ENCODE measurements around the gene ROR2.
"Not testable (repeated sequence)": the region's sequence is repeated elsewhere in the genome, so short reads cannot be mapped to it uniquely, and the experiment has no call there.

Gene ROR2

DNA sequence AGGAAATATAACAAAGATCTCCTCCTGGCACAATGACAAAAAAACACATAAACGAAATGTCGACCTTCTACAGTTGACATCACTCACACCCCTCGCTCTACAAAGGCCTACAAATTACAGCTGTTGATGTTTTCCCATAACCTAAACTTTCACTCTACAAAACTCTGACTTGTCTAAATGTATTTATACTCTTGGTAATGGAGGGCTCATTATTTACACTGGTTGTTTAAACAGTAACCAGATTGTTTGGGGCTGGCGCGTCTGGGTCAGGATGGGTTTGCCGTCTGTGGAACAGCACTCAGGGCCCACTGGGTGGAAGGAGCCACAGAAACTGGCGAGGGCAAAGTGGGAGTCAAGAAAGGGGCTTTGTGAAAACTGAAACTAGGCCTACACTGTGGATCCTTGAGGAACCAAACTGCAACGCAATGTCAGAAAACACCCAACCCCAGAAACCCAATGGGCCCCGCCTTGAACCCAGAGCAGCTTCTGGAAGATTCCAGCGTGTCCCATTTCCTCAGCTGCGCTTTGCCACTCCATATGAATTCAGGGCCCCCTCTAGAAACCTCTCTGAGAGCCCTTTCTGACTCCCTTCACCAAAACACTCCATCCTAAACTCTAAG, 136.7 kb downstream of the ROR2 start:
- DNase-seq = no peak
- in situ Hi-C loops (cut with MboI; ENCODE audit: low pct_unique_long_range_greater_than_20kb, low sequenced_read_pairs) = no loop called here

DNA sequence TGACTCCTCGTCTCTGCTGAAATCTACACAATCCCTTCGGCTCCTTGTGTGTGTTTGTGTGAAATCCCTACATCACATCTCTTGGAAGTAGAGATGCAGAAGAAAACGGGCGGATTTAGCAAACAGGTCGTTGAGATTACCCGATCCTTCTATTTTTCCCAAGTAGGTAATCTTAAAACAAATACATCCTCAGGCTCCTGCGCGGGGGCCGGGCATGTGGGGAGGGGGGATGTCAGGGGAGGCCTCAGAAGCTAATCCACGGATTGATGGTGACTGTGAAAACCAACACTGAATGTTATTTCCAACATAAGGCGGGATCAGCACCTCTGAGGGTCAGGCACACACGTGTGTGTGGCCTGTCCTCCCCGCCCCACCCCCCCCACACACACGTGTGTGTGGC, 137.8 kb downstream of the ROR2 start:
- in situ Hi-C loops (cut with MboI; ENCODE audit: low pct_unique_long_range_greater_than_20kb, low sequenced_read_pairs) = no loop called here
- DNase-seq = no peak

DNA sequence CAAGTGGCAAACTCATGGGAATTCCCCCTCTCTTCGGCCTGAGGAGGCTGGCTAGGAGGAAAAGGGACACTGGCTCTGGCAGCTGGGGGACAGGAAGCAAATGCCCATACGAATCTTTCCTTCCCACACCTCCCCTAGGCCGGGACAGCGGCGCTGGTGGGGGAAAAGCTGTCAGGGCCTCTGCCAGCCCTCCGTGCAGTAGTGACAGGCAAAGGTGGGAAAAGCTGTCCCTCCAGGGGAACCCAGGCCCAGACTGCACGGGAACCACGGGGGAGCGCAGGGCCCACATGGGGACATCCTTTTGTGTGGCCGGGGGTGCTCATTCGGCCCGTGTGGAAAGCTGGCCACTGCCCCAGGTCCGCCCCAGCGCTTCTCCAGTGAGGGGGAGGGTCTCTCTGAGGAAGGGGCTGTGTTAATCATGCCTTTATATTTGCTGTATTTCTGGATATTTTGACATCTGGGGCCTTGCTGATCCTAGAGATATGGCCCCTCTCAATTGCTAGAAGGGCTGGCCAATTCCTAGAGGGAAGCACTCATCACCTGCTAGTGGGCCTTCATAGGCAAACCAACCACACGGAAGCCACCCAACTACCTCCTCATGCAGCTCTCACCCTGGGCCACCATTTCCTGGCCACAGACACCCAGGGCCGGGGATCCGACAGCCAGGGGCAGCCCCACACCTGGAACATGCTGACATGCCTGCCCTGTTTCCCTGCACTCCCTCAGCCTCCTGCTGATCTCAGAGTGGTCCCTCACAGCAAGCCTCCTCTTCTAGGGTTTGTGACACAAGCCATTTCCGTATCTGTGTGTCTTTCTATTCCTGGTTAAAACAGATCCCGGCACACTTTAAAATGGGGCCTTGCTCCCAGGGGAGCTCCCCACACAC, 138.8 kb downstream of the ROR2 start:
- no peak for DNase-seq
- in situ Hi-C loops (cut with MboI; ENCODE audit: low pct_unique_long_range_greater_than_20kb, low sequenced_read_pairs) = no loop called here

DNA sequence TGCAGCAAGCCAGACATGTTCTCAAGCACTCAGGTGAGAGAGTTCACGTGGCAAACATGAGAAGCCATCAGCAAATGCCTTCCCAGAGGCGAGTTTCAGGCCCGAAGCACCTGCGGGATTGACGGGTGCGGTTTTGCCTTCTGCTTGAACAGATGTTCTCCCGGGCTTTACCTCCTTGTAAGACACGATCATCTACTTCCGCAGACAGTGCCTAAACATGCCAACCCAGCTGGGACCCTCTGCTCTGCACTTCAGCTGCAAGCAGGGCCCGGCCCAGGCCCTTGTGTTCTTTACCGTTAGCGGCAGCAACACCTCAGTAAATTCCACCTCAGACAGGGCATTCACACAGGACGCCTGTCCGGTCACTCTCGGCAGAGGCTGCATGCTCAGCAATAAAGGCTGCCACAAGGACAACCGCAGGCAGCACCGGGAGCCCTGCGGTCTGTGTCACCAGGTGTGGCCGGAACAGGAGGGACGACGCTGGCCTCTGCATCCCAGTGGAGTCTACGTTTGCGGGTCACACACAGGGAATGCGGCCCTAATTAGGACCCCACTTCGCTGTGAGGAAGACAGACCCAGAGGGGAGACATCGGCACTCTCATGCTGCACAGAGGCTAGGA, 139.6 kb downstream of the ROR2 start:
- no peak for DNase-seq
- in situ Hi-C loops (cut with MboI; ENCODE audit: low pct_unique_long_range_greater_than_20kb, low sequenced_read_pairs) = no loop called here

DNA sequence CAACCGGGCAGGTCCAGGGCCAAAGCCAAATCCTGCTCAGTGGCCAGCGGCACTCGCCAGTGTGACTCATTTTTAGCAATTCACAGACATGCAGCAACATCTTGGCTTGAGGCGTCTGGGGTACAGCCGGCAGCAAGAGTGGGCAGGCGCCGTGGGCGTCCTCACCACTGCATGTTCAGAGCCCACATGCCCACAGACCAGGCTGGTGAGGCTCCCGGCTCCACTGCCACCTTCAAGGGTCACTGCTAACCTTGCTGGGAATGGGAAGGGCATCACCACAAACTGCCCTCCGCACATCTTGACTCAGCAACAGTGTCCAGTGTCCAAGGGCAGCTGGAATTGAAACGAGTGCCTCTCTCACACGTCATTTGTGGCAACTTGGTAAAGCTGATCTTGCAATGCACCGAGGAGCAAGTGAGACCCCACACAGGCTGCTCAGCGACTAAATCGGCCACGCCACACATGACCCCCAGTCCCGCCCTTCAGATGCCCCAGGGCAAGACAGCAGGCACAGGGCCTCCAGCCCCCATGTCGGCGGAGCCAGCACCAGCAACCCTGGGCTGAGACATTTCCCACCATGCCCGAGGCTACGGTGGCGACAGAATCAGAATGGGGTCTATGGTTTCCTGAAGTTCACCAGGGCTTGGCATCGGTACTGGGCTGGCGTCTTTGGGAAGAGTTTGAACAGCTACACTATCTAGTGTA, 140.3 kb downstream of the ROR2 start:
- no peak for DNase-seq
- in situ Hi-C loops (cut with MboI; ENCODE audit: low pct_unique_long_range_greater_than_20kb, low sequenced_read_pairs) = no loop called here

DNA sequence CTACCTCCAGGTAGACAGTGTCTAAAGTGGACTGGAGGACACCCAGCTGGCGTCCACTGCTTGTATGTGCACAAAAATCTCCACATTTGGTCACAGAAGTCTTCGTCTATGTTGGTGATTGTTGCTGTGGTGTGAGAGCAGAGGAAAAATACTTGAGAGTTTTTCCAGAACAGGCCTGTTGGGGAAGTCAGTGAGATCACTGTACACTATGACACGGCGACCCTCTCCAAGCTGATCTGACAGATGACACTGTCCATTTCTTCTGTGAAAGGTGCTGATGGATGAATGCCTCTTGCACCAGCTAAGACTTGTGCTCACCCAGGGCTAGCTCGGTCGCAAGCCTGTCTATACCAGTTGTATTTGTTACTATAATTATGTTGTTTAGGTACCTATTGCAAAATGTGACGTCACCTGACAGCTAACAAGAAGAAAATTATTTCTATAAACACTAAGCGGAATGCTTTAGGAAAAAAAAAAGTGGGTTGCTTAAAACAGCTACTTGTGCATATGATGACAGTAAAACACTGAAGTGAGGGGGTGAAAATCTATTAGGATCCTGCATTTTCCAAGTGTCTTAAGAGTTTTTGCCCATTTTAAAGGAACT, 142.3 kb downstream of the ROR2 start:
- DNase-seq = no peak

DNA sequence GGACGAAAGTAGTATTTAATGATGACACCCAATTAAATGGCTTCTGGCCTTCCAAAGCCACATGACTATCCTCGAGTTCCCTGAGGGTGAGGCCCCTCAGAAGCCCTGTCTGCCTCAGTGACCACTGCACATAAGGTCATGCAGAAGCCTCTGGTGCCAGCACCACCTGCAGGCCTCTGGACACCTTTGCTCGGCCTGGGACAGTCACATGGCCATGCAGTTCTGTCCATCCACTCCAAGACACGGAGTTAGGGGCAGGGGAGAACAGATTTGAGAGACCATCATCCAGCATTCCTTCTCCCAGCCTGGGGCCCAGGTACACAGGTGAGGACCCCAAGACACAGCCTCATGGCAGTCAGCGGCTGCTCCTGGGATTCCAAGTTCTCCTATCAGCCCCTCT, 145.0 kb downstream of the ROR2 start:
- no peak for DNase-seq

More for the DNA sequence above, 142.3 kb downstream of the ROR2 start:
- in situ Hi-C loops (cut with MboI; ENCODE audit: low pct_unique_long_range_greater_than_20kb, low sequenced_read_pairs) = no loop called here

DNA sequence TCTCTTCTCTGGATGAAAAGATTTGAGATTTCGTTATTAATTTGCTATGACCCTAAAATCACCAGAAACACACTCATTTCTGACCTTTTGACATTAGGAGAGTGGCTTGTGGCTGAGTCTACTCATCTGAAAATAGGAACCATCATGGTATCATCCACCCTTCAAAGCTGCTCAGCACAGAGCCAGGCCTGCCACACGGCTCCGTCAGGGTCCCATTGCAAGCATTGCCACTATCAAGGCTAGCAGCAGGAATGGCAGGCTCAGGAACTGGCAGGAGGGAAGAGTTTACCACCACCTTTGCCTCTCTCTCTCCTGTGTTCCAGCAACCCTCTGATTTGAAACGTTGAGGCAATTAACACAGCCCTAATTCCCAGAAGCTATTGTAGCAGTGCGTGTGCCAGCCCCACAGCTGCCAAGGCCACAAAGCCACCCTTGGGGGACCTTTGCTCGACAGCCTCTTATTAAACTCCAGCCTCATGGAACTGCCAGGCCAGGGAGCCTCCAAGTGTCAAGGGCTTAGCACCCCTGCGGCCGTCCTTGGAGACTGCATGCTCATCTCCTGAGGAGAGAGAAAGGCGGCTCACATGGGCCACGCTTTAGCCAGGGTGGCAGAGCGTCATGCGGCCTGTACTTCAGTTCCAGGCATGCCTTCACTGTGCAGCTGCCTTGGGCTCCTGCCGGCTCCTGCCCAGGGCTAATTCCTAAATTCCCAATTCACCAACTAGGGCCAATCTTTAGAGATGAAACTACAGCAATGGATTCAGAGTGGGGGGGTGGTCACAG, 145.9 kb downstream of the ROR2 start:
- no peak for DNase-seq
- in situ Hi-C loops (cut with MboI; ENCODE audit: low pct_unique_long_range_greater_than_20kb, low sequenced_read_pairs) = no loop called here

More for the DNA sequence above, 145.0 kb downstream of the ROR2 start:
- in situ Hi-C loops (cut with MboI; ENCODE audit: low pct_unique_long_range_greater_than_20kb, low sequenced_read_pairs) = no loop called here

DNA sequence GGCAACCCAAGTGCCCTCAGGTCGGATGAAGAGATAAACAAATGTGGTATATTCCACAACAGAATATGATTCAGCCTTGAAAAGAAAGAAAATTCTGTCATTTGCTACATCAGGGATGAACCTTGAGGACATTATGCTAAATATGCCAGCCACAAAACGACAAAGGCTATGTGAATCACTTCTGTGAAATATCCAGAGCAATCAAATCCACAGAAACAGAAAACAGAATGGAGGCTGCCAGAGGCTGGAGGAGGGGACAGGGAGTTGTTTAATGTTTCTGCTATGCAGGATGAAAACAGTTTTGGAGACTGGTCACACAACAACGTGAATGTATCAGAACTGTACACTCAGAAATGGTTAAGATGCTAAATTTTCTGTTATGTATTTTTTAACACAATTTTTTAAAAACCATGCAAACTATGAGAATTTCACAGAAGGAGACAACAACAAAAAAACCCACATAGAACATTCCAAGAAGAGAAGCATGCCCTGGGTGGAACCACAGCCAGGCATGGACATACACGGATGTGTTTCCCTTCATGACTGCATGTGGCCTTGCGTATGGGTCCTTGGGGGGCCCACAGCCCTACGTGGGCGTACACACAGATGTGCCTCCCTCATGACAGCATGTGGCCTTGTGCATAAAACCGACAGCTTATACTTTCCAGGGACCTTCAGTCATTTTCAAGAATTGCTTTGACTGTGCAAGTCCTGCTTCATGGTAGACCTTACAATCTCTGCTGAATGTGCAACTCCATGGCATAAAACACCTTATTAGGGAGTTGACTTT, 146.7 kb downstream of the ROR2 start:
- DNase-seq = no peak
- in situ Hi-C loops (cut with MboI; ENCODE audit: low pct_unique_long_range_greater_than_20kb, low sequenced_read_pairs) = no loop called here

DNA sequence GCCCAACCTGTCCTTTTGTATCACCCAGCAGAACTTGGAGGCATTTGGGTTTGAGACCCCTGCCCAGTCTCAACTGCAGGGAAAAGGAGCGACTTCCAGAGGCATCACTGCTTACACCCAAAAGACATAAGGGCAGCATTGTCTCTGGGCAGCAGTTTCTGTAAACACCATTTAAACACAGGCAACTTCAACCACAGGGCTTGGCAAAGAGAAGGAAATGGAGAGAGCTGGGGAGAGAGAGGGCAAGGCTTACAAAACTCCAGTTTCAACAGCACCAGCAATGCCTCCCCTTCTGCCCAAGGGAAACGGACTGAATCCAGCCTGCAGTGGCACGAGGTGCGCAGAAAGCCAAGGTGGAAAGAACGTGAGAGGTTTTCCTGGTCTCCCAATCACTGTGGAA, 147.6 kb downstream of the ROR2 start:
- in situ Hi-C loops (cut with MboI; ENCODE audit: low pct_unique_long_range_greater_than_20kb, low sequenced_read_pairs) = no loop called here

DNA sequence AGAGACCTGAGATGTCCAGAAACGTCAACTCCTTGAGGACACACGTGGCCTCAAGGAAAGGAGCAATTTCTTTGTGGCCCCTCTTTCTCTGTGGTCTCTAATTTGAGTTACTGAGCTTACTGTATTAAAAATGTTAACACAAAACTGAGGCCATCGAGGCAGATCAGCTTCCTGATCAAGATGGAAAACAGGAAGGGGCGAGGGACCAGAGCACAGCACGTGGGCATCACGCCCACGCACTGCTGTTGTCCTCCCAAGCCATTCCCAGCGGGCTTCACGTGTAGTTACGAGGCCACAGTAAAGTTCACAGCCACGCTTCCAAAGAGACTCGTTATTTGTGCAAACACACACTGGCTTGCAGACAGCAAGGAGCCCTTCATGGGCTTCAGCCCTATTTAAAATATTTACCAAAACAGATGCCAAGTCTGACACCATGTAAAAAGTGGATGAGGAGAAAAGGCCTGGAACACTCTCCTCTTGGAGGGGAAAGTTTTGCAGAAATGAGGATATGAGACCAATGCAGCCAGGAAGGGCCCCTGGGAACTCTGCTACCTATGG, 149.5 kb downstream of the ROR2 start:
- no peak for DNase-seq
- in situ Hi-C loops (cut with MboI; ENCODE audit: low pct_unique_long_range_greater_than_20kb, low sequenced_read_pairs) = no loop called here

More for the DNA sequence above, 147.6 kb downstream of the ROR2 start:
- no peak for DNase-seq

DNA sequence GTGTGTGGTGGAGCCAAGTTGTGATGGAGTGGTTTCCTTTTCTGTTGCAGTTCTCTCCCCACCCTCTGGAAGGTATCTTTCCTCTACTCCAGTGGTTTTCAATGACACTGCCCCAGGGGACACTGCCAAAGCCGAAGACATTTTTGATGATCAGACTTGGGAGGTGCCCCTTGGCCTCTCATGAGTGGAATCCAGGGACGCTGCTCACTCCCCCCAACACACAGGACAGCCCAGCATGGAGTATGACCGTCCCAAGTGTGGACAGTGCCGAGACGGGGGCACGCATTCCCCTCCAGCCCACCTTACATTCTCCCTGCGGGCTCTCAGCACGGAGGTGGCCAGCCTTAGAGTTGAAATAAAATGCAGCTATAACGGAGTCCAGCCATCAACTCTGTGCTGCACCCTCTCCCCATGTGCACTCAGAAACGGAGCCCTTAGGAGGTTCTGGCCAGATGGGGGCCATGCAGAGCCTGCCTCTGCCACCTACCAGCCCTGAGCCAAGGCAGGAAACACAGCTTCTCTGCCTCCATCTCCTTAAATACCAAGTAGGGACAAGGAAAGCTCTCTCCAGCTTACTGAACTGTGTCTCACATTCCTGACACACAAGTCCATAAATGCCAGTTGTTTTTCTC, 150.8 kb downstream of the ROR2 start:
- DNase-seq = no peak
- in situ Hi-C loops (cut with MboI; ENCODE audit: low pct_unique_long_range_greater_than_20kb, low sequenced_read_pairs) = no loop called here

DNA sequence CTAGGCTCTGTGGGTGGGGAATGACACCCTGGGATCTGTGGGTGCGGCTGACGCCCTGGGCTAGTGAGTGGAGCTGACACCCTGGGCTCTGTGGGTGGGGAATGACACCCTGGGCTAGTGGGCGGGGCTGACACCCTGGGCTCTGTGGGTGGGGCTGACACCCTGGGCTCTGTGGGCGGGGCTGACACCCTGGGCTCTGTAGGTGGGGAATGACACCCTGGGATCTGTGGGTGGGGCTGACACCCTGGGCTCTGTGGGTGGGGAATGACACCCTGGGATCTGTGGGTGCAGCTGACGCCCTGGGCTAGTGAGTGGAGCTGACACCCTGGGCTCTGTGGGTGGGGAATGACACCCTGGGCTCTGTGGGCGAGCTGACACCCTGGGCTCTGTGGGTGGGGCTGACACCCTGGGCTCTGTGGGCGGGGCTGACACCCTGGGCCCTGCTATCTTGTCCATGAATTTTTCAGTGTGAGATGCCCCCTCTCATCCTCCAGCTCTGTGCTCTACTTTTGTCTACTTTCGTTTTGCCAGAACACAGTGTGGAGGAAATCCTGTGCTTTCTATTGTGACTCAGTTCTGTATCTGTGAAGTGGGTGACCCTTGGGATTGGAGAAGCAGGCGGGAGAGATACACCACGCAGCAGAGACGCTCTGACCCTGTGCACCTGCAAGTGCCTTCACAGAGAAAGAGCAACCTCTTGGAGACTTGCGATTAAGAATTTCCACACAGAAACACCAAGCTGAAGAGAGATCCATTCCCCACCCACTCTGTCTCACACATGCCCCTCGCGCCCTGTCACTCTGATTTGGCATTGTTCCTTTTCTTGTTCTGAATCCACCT, 151.5 kb downstream of the ROR2 start:
- in situ Hi-C loops (cut with MboI; ENCODE audit: low pct_unique_long_range_greater_than_20kb, low sequenced_read_pairs); DNase-seq: not testable (repeated sequence)

DNA sequence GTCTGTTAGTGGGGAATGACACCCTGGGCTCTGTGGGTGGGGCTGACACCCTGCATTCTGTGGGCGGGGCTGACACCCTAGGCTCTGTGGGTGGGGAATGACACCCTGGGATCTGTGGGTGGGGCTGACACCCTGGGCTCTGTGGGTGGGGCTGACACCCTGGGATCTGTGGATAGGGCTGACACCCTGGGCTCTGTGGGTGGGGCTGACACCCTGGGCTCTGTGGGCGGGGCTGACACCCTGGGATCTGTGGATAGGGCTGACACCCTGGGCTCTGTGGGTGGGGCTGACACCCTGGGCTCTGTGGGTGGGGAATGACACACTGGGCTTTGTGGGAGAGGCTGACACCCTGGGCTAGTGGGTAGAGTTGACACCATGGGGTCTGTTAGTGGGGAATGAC, 152.5 kb downstream of the ROR2 start:
- in situ Hi-C loops (cut with MboI; ENCODE audit: low pct_unique_long_range_greater_than_20kb, low sequenced_read_pairs); DNase-seq: not testable (repeated sequence)

DNA sequence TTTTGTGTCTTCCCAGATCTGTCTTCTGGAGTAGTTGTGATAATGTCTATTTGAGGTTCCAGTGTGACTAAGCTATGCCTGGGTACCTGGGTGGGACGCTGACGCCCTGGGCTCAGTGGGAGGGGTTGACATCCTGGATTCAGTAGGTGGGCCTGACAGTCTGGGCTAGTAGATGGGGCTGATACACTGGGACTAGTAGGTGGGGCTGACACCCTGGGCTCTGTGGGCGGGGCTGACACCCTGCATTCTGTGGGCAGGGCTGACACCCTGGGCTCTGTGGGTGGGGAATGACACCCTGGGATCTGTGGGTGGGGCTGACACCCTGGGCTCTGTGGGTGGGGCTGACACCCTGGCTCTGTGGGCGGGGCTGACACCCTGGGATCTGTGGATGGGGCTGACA, 153.5 kb downstream of the ROR2 start:
- in situ Hi-C loops (cut with MboI; ENCODE audit: low pct_unique_long_range_greater_than_20kb, low sequenced_read_pairs); DNase-seq: not testable (repeated sequence)

DNA sequence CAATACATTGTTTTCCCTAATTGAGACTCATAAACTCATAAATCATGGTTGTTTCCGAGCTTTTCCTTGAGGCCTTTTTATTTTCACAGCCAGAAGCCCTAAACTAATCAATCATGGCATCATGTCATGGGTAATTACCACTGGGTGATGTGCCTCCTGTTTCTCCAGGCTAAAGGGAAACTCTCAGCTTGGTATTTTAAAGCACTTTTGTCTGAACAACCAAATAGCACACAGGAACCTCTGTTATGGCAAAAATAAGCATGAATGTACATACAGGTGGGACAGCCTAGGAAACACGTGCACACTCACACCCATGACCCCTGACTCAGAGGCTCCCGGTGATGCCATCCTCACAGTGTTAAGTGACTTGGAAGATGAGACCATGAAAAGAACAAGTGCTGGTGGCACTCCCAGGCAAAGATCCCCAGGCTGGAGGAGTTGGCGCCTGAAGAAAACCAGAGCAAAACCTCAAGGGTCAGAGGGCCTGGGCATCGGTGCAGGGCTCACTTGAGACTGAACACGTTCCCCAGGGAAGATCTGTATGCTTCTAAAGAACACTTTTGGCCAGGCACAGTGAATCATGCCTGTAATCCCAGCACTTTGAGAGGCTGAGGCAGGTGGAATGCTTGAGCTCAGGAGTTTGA, 154.3 kb downstream of the ROR2 start:
- in situ Hi-C loops (cut with MboI; ENCODE audit: low pct_unique_long_range_greater_than_20kb, low sequenced_read_pairs) = no loop called here
- no peak for DNase-seq
